Stimulated activated CD4-positive, alpha-beta T cell treated with anti-CD3 and anti-CD28 coated beads, Interleukin-4, amount 100 ng/mL, for 48 hours (primary cell): Measurements from ENCODE around the gene EIF4G3.
"Not testable (repeated sequence)": the region's sequence is repeated elsewhere in the genome, so short reads cannot be mapped to it uniquely, and the experiment has no call there.

Source experiments
- DNase-seq, 2 donors: peaks; one replicate each; pipeline ENCODE4 v3.0.0-alpha.2; 2020; ENCODE audit warnings: low read depth in 2 of 2

EIF4G3 gene

GRCh38 chr1:20878799-20879198 is 297.9 kb downstream of the EIF4G3 start:
- DNase-seq: no peak

- DNase-seq: no peak
These were observed 301.3 kb downstream of the EIF4G3 start for GRCh38 chr1:20875198-20875973.

- DNase-seq: no peak
These were observed 303.4 kb downstream of the EIF4G3 start for GRCh38 chr1:20873311-20873710.

GRCh38 chr1:20871419-20871818 is 305.3 kb downstream of the EIF4G3 start:
- DNase-seq: no peak

- DNase-seq: no peak
These were observed 306.0 kb downstream of the EIF4G3 start for GRCh38 chr1:20870718-20871117.

GRCh38 chr1:20868263-20868662 is 308.4 kb downstream of the EIF4G3 start:
- no peak for DNase-seq

- no peak for DNase-seq
These were observed 308.9 kb downstream of the EIF4G3 start for GRCh38 chr1:20867847-20868246.

- no peak for DNase-seq
These were observed 309.6 kb downstream of the EIF4G3 start for GRCh38 chr1:20867062-20867461.

GRCh38 chr1:20865001-20865400 is 311.7 kb downstream of the EIF4G3 start:
- no peak for DNase-seq

GRCh38 chr1:20854529-20854928 is 322.2 kb downstream of the EIF4G3 start:
- DNase-seq: no peak

- DNase-seq: not testable (repeated sequence)
These were observed 324.9 kb downstream of the EIF4G3 start for GRCh38 chr1:20851791-20852190.

- no peak for DNase-seq
These were observed 326.7 kb downstream of the EIF4G3 start for GRCh38 chr1:20850021-20850420.

- no peak for DNase-seq
These were observed 327.6 kb downstream of the EIF4G3 start for GRCh38 chr1:20849100-20849499.

GRCh38 chr1:20848162-20848561 is 328.5 kb downstream of the EIF4G3 start:
- DNase-seq: no peak

GRCh38 chr1:20847611-20848080 is 329.1 kb downstream of the EIF4G3 start:
- DNase-seq: no peak

- DNase-seq: no peak
These were observed 330.0 kb downstream of the EIF4G3 start for GRCh38 chr1:20846461-20847374.

- no peak for DNase-seq
These were observed 336.0 kb downstream of the EIF4G3 start for GRCh38 chr1:20840731-20841130.

- DNase-seq: no peak
These were observed 339.0 kb downstream of the EIF4G3 start for GRCh38 chr1:20837554-20838192.

- no peak for DNase-seq
These were observed 340.5 kb downstream of the EIF4G3 start for GRCh38 chr1:20836230-20836629.

GRCh38 chr1:20834780-20835179 is 341.9 kb downstream of the EIF4G3 start:
- DNase-seq: no peak

- DNase-seq: no peak
These were observed 342.5 kb downstream of the EIF4G3 start for GRCh38 chr1:20834192-20834591.

GRCh38 chr1:20830378-20830777 is 346.3 kb downstream of the EIF4G3 start:
- DNase-seq: no peak
